Activated CD4-positive, alpha-beta T cell treated with anti-CD3 and anti-CD28 coated beads for 36 hours (primary cell): ENCODE results near the gene COQ9. TPM values are rescaled to one million over a fixed set of nuclear protein-coding genes. Genes with fewer than 3 reads are reported as not detected.

Experiments
- ATAC-seq: fragments of 200-7000 bp; cut with Tn5 transposase; one replicate; pipeline ENCODE4 v1.10.0; 2021; ENCODE audit warnings: mild to moderate bottlenecking, moderate library complexity
- CTCF ChIA-PET: fragments of 350-600 bp; sonication (Branson Sonifier 250); formaldehyde crosslinking; loops from one replicate; lab custom pipeline; 2021; ENCODE audit warnings: antibody characterized with exemption; lab: Charles Lee
- POLR2A ChIA-PET: fragments of 350-600 bp; sonication (Branson Sonifier 250); formaldehyde crosslinking; loops from one replicate; lab custom pipeline; 2021; ENCODE audit warnings: antibody characterized with exemption, inconsistent platforms; lab: Charles Lee
- DNase-seq: peaks from one replicate; pipeline ENCODE4 v3.0.0-alpha.2; 2020
- H3K27ac Mint-ChIP-seq: one replicate; pipeline ENCODE4 v1.8.0; 2021; ENCODE audit warnings: mixed read lengths
- H3K27me3 Mint-ChIP-seq: one replicate; pipeline ENCODE4 v1.8.0; 2021; ENCODE audit warnings: mixed read lengths
- H3K36me3 Mint-ChIP-seq: one replicate; pipeline ENCODE4 v1.8.0; 2021; ENCODE audit warnings: low read depth, mixed read lengths
- H3K4me1 Mint-ChIP-seq: one replicate; pipeline ENCODE4 v1.8.0; 2021; ENCODE audit warnings: mixed read lengths
- H3K4me3 Mint-ChIP-seq: one replicate; pipeline ENCODE4 v1.8.0; 2021; ENCODE audit warnings: mild to moderate bottlenecking, moderate library complexity, mixed read lengths
- H3K9me3 Mint-ChIP-seq: one replicate; pipeline ENCODE4 v1.8.0; 2021; ENCODE audit warnings: low read depth, mixed read lengths
- intact Hi-C, 2 experiments: fragments of 100-400 bp; cut with DNase I in 1 of 2; cut with micrococcal nuclease in 1 of 2; formaldehyde crosslinking; loops; one replicate each; pipeline versions ENCODE4 v1.14.2 to v1.15.1; 2022 to 2024; cut with DNase I, micrococcal nuclease
- total RNA-seq, 2 experiments: library from RNA; stranded (reverse); gene quantifications; one replicate each; pipeline ENCODE4 v1.2.3, GENCODE V29; 2021

COQ9 gene
- total RNA-seq, 2 experiments from 2014 or later: 39.4 to 52.1 TPM

DNA sequence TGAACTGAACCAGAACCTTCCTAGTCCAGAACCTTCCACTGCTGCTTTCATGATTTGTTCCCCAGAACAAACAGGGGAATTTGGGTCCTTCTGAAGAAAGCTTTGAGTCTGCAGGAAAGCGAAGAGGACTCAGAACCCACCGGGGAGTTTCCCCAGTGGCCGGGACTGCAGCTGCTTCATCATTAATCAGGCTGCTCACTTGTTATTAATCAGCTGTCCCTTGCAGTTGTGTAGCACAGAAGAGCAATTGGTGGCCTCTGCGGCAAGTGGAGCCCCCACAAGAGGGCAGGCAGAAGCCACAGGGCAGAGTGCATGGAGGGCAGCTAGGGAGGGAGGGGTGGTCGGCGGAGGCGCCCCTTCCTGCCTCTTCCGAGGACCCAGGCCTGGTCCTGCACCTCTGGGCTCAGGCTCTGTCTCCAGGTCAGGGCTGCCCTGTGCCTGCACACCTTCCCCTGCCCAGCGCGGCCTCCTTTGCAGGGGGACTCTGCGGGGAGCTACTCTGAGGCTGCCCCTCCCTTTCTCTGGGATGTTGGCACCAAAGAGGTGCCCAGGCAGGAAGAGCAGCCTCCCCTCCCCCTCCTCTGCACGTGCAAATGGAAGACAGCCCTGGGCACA lies 35.8 kb upstream of the COQ9 start:
- Mint-ChIP-seq H3K9me3 (no peaks in the 10 kb centered on the region), H3K27me3 (no peaks in the 10 kb centered on the region), H3K4me1 (no peaks in the 10 kb centered on the region), H3K27ac (no peak overlapping the region), H3K4me3 (no peak overlapping the region), H3K36me3 (no peaks in the 10 kb centered on the region)
- ChIA-PET POLR2A (no interaction called here), CTCF (interaction anchor here (0.8 to 1.0 kb wide), 2 partner anchors 108 to 111 kb away, joined by 3 to 4 read pairs; no protein-coding TSS in a partner anchor)
- intact Hi-C loops: loop anchor here in 1 of 2 experiments (10.0 kb wide), 1 partner anchor 327 kb away; no protein-coding TSS in a partner anchor
- no peak for ATAC-seq
- DNase-seq: no peak

DNA sequence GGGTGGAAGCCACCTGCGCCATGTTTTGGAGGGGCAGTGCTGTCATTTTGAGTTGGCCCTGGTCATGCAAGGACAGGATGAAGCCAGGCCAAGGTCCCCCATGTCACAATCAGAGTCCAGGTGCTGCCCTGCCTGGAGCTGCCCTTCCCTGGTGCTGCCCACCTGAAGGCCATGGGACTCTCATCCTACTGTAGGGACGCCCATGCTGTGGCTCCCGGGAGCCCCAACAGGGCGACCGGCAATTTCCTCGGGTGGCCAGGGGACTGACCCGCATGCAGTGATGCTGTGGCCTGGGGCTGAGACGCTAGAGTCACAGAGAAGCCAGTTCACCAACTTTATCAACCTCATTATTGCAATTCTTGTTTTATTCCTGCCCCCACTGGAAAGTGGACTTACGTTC lies 34.7 kb upstream of the COQ9 start:
- Mint-ChIP-seq H3K27me3 (no peaks in the 10 kb centered on the region), H3K36me3 (no peaks in the 10 kb centered on the region), H3K27ac (no peak overlapping the region), H3K4me1 (peaks cover 7% of the 10 kb centered on the region), H3K4me3 (no peak overlapping the region), H3K9me3 (no peaks in the 10 kb centered on the region)
- ChIA-PET CTCF (interaction anchor here (0.6 to 1.6 kb wide), 7 partner anchors 8 to 152 kb away, joined by 3 to 7 read pairs (median 4); partner anchors contain the start of gene CCL17), POLR2A (interaction anchor here (1.1 kb wide), 1 partner anchor 125 kb away, joined by 5 read pairs; no protein-coding TSS in a partner anchor)
- ATAC-seq (no peak), DNase-seq (no peak)
- intact Hi-C loops: loop anchor here in 1 of 2 experiments (10.0 kb wide), 1 partner anchor 328 kb away; no protein-coding TSS in a partner anchor

DNA sequence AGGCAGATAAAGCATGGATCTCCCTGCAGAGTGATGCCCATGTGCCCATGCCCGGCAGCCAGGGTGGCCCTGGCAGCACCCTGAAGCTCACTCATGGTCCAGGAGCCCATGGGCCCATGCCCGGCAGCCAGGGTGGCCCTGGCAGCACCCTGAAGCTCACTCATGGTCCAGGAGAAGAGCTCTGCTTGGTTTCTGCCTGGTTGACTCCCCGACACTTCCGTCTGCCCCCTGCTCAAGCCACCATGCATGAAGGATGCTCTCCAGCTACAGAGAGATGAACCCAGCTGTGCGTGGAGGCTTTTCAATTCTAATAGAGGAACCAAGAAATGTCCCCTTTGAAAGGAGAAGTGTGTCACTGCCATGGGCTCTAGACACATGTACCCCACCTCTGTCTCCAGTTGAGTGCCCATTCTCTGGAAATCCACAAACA lies 34.0 kb upstream of the COQ9 start:
- POLR2A ChIA-PET: interaction anchor here (1.1 kb wide), 1 partner anchor 124 kb away, joined by 5 read pairs; no protein-coding TSS in a partner anchor
- no peaks in the 10 kb centered on the region for H3K27me3 Mint-ChIP-seq
- H3K4me1 Mint-ChIP-seq: peaks cover 10% of the 10 kb centered on the region
- CTCF ChIA-PET: interaction anchor here (0.5 to 1.6 kb wide), 8 partner anchors 9 to 830 kb away, joined by 3 to 7 read pairs (median 4); partner anchors contain the start of gene CCL17
- H3K4me3 Mint-ChIP-seq: no peak overlapping the region
- intact Hi-C loops: loop anchor here in 1 of 2 experiments (10.0 kb wide), 1 partner anchor 329 kb away; no protein-coding TSS in a partner anchor
- no peaks in the 10 kb centered on the region for H3K9me3 Mint-ChIP-seq
- DNase-seq (no peak), ATAC-seq (no peak)
- H3K27ac Mint-ChIP-seq: no peak overlapping the region
- H3K36me3 Mint-ChIP-seq: no peaks in the 10 kb centered on the region

DNA sequence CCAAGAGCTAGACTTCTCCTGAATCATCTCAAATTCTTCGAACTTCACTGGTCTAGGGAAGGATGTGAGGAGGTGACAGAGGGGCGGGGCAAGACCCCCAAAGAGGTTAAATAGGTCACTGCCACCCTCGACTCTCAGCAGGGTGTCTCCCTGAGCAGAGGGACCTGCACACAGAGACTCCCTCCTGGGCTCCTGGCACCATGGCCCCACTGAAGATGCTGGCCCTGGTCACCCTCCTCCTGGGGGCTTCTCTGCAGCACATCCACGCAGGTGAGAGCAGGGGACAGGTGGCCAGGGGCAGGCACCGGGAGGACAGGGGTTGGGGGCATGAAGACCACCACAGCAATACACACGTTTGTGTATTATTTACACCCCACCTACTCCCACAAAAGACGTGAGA lies 33.5 kb upstream of the COQ9 start:
- peaks cover 13% of the 10 kb centered on the region for H3K4me1 Mint-ChIP-seq
- no peak for ATAC-seq
- no peaks in the 10 kb centered on the region for H3K27me3 Mint-ChIP-seq
- H3K4me3 Mint-ChIP-seq: no peak overlapping the region
- no peak for DNase-seq
- no peak overlapping the region for H3K27ac Mint-ChIP-seq
- no peaks in the 10 kb centered on the region for H3K9me3 Mint-ChIP-seq
- CTCF ChIA-PET: interaction anchor here (0.5 to 1.6 kb wide), 7 partner anchors 8 to 830 kb away, joined by 3 to 7 read pairs (median 4); partner anchors contain the start of gene CCL17
- intact Hi-C loops: loop anchor here in 1 of 2 experiments (10.0 kb wide), 1 partner anchor 329 kb away; no protein-coding TSS in a partner anchor
- POLR2A ChIA-PET: interaction anchor here (0.6 kb wide), 1 partner anchor 49 kb away, joined by 5 read pairs; no protein-coding TSS in a partner anchor
- no peaks in the 10 kb centered on the region for H3K36me3 Mint-ChIP-seq

DNA sequence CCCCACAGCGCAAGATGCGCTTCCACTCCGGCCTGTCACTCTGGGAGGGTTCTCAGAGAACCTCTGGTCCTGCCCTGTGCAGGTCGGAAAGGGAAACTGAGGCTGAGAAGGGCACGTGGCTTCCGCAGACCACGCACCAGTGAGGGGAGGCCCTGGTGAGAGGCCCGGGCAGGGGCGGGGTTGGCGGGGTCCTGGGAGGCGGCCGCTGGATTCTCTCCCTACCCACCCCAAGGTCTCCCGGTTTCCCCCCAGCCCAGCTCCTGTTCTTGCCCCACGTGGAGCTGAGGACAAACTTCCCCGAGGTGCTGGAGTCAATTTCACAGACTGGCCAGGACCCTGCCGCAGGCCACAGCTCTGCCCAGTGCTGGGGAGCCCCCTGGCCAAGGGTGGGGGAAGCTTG lies 31.2 kb upstream of the COQ9 start:
- ChIA-PET POLR2A (interaction anchor here (0.6 to 1.5 kb wide), 2 partner anchors 114 to 747 kb away, joined by 4 read pairs; partner anchors contain the start of gene MT1H), CTCF (interaction anchor here (0.8 to 4.7 kb wide), 18 partner anchors 10 to 686 kb away, joined by 3 to 129 read pairs (median 6); partner anchors contain the start of genes CIAPIN1, COQ9 and NUP93)
- intact Hi-C loops: loop anchor here (2.0 to 10.0 kb wide), 3 partner anchors 39 to 331 kb away; partner anchors contain the start of genes PSME3IP1 (in 1 of the 2) and RSPRY1 (in 1 of the 2)
- H3K36me3 Mint-ChIP-seq: no peaks in the 10 kb centered on the region
- no peak overlapping the region for H3K4me3 Mint-ChIP-seq
- H3K4me1 Mint-ChIP-seq: peaks cover 19% of the 10 kb centered on the region
- H3K27ac Mint-ChIP-seq: no peak overlapping the region
- no peak for DNase-seq
- ATAC-seq: no peak
- no peaks in the 10 kb centered on the region for H3K27me3 Mint-ChIP-seq
- no peaks in the 10 kb centered on the region for H3K9me3 Mint-ChIP-seq

DNA sequence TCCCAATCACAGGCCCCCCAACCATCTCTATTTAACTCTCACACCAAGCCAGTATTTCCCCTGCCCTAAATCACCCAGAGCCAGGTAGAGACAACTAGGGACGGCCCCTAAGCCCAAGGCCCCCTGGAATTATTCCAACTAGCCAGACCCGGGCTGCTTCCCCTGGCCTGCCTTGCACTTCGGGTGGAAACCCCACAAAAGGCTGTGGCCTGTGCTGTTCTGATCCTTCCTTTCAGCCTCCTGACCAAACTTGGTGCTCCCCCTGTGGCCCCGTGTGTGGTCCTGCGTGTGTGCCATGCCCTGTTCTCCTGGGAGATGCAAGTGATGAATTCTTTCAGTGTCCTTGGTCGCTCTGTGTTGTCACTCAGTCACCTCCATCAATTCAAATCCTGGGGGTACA lies 27.8 kb upstream of the COQ9 start:
- intact Hi-C loops: loop anchor here (1.0 to 10.0 kb wide), 5 partner anchors 99 to 335 kb away; partner anchors contain the start of genes PSME3IP1 (in 1 of the 2) and RSPRY1 (in 1 of the 2)
- Mint-ChIP-seq H3K27me3 (no peaks in the 10 kb centered on the region), H3K27ac (no peak overlapping the region), H3K4me3 (no peak overlapping the region), H3K4me1 (peaks cover 19% of the 10 kb centered on the region), H3K9me3 (no peaks in the 10 kb centered on the region), H3K36me3 (no peaks in the 10 kb centered on the region)
- POLR2A ChIA-PET: no interaction called here
- CTCF ChIA-PET: interaction anchor here (0.6 to 4.7 kb wide), 20 partner anchors 10 to 753 kb away, joined by 3 to 129 read pairs (median 4); partner anchors contain the start of genes CIAPIN1 and COQ9
- DNase-seq (no peak), ATAC-seq (no peak)

DNA sequence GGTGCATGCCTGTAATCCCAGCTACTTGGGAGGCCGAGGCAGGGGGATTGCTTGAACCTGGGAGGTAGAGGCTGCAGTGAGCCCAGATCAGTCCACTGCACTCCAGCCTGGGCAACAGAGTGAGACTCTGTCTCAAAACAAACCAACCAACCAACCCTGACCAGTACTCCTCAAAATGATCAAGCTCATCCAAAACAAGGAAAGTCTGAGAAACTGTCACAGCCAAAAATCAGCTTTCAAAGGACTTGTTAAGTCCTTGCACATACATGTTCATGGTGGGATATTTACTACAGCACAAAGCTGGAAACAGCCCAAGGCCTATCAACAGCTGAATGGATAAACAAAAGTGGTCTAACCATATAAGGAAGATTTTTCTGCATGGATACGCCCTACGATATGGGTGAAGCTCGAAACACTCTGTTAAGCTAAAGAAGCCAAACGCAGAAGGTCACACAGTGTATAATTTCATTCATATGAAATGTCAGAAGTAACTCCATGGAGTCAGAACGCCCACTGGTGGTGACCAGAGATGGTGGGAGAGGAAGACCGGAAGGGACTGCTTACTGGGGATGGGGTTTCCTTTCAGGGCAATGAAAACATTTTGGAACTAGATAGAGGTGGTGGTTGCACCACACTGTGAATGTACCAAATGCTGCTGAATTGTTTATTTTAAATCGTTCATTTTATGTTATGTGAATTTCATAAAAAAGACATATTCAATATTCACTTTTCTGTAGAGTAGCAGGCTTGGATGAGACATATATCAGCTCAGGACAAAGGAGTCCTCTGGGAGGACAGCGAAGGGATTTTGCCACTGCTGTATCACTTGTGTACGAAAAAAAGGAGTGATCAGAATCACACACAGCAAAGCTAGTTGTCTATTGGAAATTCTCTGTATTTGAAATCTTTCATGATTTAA lies 25.0 kb upstream of the COQ9 start:
- intact Hi-C loops: no loop called here
- ChIA-PET CTCF (interaction anchor here (0.8 to 2.0 kb wide), 6 partner anchors 9 to 120 kb away, joined by 3 to 8 read pairs (median 4); partner anchors contain the start of gene POLR2C), POLR2A (no interaction called here)
- DNase-seq (no peak), ATAC-seq (no peak)
- no peak overlapping the region for H3K4me3 Mint-ChIP-seq
- H3K4me1 Mint-ChIP-seq: peaks cover 12% of the 10 kb centered on the region
- no peaks in the 10 kb centered on the region for H3K9me3 Mint-ChIP-seq
- H3K36me3 Mint-ChIP-seq: peaks cover 4% of the 10 kb centered on the region
- no peak overlapping the region for H3K27ac Mint-ChIP-seq
- H3K27me3 Mint-ChIP-seq: no peaks in the 10 kb centered on the region

DNA sequence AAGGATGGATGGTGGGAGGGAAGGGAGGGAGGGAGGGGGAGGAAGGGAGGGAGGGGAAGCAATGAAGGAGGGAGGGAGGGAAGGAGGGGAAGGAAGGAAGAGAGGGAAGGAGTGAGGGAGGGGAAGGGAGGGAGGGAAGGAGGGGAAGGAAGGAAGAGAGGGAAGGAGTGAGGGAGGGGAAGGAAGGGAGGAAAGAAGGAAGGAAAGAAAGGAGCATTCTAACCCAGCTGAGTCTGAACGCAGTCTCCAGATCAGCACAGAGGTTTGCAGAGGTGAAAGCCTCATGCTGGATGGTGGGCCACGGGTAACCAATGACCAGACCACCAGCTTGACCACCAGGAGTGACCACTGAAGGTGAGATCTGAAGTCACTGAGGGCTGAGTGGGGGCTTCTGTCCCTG lies 24.1 kb upstream of the COQ9 start:
- no peak for DNase-seq
- CTCF ChIA-PET: interaction anchor here (1.4 to 2.1 kb wide), 3 partner anchors 9 to 97 kb away, joined by 3 to 8 read pairs (median 6); no protein-coding TSS in a partner anchor
- POLR2A ChIA-PET: no interaction called here

DNA sequence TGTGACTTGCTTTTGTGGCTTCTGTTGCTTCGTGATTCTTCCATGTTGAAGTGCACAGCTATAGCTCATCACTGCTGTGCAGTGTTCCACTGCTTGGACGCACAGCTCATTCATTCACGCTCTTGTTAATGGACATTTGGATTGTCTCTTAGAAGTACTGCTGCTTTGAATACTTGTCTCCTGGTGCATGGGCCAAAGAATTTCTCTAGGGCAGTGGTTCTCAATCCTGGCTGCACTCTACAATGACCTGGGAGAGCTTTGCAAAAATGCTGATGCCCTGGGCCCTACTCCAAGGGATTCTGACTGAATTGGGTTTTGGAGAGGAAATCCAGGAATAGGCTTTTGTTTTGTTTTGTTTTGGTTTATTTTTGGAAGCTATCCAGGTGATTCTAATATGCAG lies 22.7 kb upstream of the COQ9 start:
- DNase-seq (no peak), ATAC-seq (no peak)
- intact Hi-C loops: no loop called here
- H3K4me1 Mint-ChIP-seq: no peaks in the 10 kb centered on the region
- H3K4me3 Mint-ChIP-seq: no peak overlapping the region
- H3K9me3 Mint-ChIP-seq: no peaks in the 10 kb centered on the region
- peaks cover 17% of the 10 kb centered on the region for H3K36me3 Mint-ChIP-seq
- ChIA-PET CTCF (interaction anchor here (0.6 to 2.1 kb wide), 5 partner anchors 8 to 267 kb away, joined by 3 to 6 read pairs (median 3); no protein-coding TSS in a partner anchor), POLR2A (no interaction called here)
- H3K27me3 Mint-ChIP-seq: no peaks in the 10 kb centered on the region
- H3K27ac Mint-ChIP-seq: no peak overlapping the region

More for the DNA sequence above, 24.1 kb upstream of the COQ9 start:
- no peak overlapping the region for H3K27ac Mint-ChIP-seq
- H3K4me3 Mint-ChIP-seq: no peak overlapping the region
- peaks cover 8% of the 10 kb centered on the region for H3K4me1 Mint-ChIP-seq
- H3K36me3 Mint-ChIP-seq: peaks cover 4% of the 10 kb centered on the region
- intact Hi-C loops: no loop called here
- no peaks in the 10 kb centered on the region for H3K9me3 Mint-ChIP-seq
- H3K27me3 Mint-ChIP-seq: no peaks in the 10 kb centered on the region
- ATAC-seq: no peak

DNA sequence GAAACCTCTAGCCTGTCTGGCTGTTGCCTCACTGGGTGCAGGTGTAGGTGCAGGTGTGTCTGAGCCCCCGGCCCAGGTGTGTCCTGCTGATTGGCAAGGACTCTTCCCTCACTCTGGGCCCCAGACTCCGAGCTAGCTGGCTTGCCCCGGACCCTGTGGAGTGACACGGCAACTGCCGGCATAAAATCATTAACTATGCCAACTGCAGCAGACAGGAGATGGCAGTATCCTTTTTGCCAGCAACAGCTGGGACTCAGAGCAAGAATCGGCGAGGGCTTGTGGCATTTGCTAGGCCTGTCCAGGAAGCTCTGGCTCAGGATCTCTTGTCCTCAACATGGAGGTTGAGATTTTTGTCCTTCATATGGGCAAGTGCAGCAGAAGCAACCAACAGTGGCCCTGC lies 20.9 kb upstream of the COQ9 start:
- ATAC-seq (no peak), DNase-seq (no peak)
- no peak overlapping the region for H3K4me3 Mint-ChIP-seq
- H3K9me3 Mint-ChIP-seq: no peaks in the 10 kb centered on the region
- no peaks in the 10 kb centered on the region for H3K27me3 Mint-ChIP-seq
- no peak overlapping the region for H3K27ac Mint-ChIP-seq
- peaks cover 31% of the 10 kb centered on the region for H3K36me3 Mint-ChIP-seq
- intact Hi-C loops: no loop called here
- no peaks in the 10 kb centered on the region for H3K4me1 Mint-ChIP-seq
- ChIA-PET POLR2A (no interaction called here), CTCF (interaction anchor here (0.6 to 1.5 kb wide), 3 partner anchors 8 to 37 kb away, joined by 3 to 6 read pairs (median 3); no protein-coding TSS in a partner anchor)
